K562 (cell line): Measurements from ENCODE around the gene TMCC1. TPM values are rescaled to one million over a fixed set of nuclear protein-coding genes. Genes with fewer than 3 reads are reported as not detected.

ENCODE experiments used
- ASH1L ChIP-seq: fragments of 450-650 bp; IDR thresholded peaks from 2 replicates; pipeline ENCODE4 v1.6.1; 2018; ENCODE audit warnings: borderline replicate concordance, mild to moderate bottlenecking, low read depth; ENCODE audit not compliant: partially characterized antibody
- BMI1 ChIP-seq: fragments of 150-350 bp; IDR thresholded peaks from 2 replicates; pipeline ENCODE4 v1.6.1; 2014; ENCODE audit warnings: low read length
- CTCFL ChIP-seq: IDR thresholded peaks from 2 replicates; pipeline ENCODE4 v1.6.1; 2011; ENCODE audit warnings: borderline replicate concordance, low read depth, mild to moderate bottlenecking, moderate library complexity, low read length; ENCODE audit not compliant: insufficient read depth, poor library complexity, severe bottlenecking
- CUX1 ChIP-seq: fragments of 200-800 bp; sonication (Bioruptor generic); IDR thresholded peaks from 2 replicates; pipeline ENCODE4 v1.6.1; 2016; ENCODE audit warnings: missing genetic modification characterization, missing compliant biosample characterization
- RREB1 ChIP-seq: fragments of 250-450 bp; sonication (Bioruptor Pico); IDR thresholded peaks from 2 replicates; pipeline ENCODE4 v1.4.0; 2020
- SMARCA4 ChIP-seq: fragments of 450-650 bp; IDR thresholded peaks from 2 replicates; pipeline ENCODE4 v1.6.1; 2016
- TBP ChIP-seq: optimal IDR thresholded peaks from 2 replicates; pipeline ENCODE3; 2011; ENCODE audit warnings: low read depth, low read length, improper control_type of control experiment
- UBTF ChIP-seq, 2 experiments: IDR thresholded peaks; 2 replicates each; pipeline ENCODE4 v1.6.1; 2012; ENCODE audit warnings: improper control_type of control experiment in 2 of 2, low read depth in 2 of 2, low read length in 2 of 2, borderline replicate concordance in 1 of 2
- ZBTB7A ChIP-seq: IDR thresholded peaks from 2 replicates; pipeline ENCODE4 v1.6.1; 2011; ENCODE audit warnings: low read depth, mild to moderate bottlenecking, low read length, moderate library complexity, borderline replicate concordance; ENCODE audit not compliant: control insufficient read depth
- ZNF232 ChIP-seq: sonication (generic); formaldehyde crosslinking; IDR thresholded peaks from 2 replicates; pipeline ENCODE4 v1.8.0; 2022; ENCODE audit warnings: mild to moderate bottlenecking, missing genetic modification reagents
- polyA plus RNA-seq, 8 experiments: library from polyadenylated mRNA; depleted of rRNA in 4 of 8; stranded (reverse) in 5 of 8; unstranded in 3 of 8; fragments of >200 nt; fragmentation: Nextera tagmentation in 2 of 8; fragmentation: Illumina TruSeq in 1 of 8; extraction: Ambion mirVana in 2 of 8; extraction: Trizol in 1 of 8; gene quantifications; 2 replicates each; pipeline versions ENCODE4 v1.2.1 to v1.2.3, GENCODE V29; 2011 to 2014; ENCODE audit warnings: inconsistent platforms in 1 of 8, missing spikeins in 1 of 8
- total RNA-seq, 7 experiments: library from RNA; depleted of rRNA in 6 of 7; stranded (reverse); fragments of >200 nt in 6 of 7; fragmentation: Illumina TruSeq in 2 of 7; extraction: Trizol in 2 of 7; gene quantifications; 2 replicates each; pipeline versions ENCODE4 v1.2.1 to v1.2.3, GENCODE V29; 2011 to 2021; ENCODE audit warnings: low replicate concordance in 1 of 7

The TMCC1 gene
- total and polyA plus RNA-seq, 9 of the 15 experiments (the other 6 are each of a cell fraction or from before 2014, with no cell fraction given) = 0.89 to 8.7 (median 4.0) TPM

GRCh38 chr3:129793942-129794310 is 99.6 kb downstream of the TMCC1 start (continued):
- TF ChIP-seq BMI1 (no peak), SMARCA4 (peak; percentile 76), ASH1L (no peak), CUX1 (CRISPR knock-in tag) (no peak), CTCFL (no peak), TBP (no peak), UBTF (IDR thresholded peaks at IDR 0.05; ENCODE audit: borderline replicate concordance in 1 of 2, low read depth in 2 of 2, low read length in 2 of 2) (0 out of 4 replicates have a peak, but pooled peaks of 1 of the 2 experiments have one; percentile 43), RREB1 (CRISPR knock-in tag) (no peak), ZBTB7A (no peak), ZNF232 (CRISPR knock-in tag) (no peak)
